Thoracic aorta (tissue), 2 donors: ENCODE results near the gene MOB3B. TPM values are rescaled to one million over a fixed set of nuclear protein-coding genes. Genes with fewer than 3 reads are reported as not detected.
"Not testable (repeated sequence)": the region's sequence is repeated elsewhere in the genome, so short reads cannot be mapped to it uniquely, and the experiment has no call there.

Experiments
- ATAC-seq: fragments of 150-250 bp; one replicate; pipeline ENCODE4 v1.8.0; 2017; ENCODE audit warnings: low read depth; ENCODE audit not compliant: insufficient number of reproducible peaks, low FRiP score
- DNase-seq: peaks from one replicate; pipeline ENCODE4 v3.0.0-alpha.2; 2020; ENCODE audit warnings: low spot score
- H3K27ac ChIP-seq, 2 donors: fragments of 200-600 bp; sonication (generic); 1 replicate in 1 of 2; 2 replicates in 1 of 2; pipeline ENCODE4 v1.5.1; 2016; ENCODE audit warnings: mild to moderate bottlenecking in 2 of 2, moderate library complexity in 2 of 2
- H3K27me3 ChIP-seq: fragments of 200-600 bp; sonication (generic); replicated peaks from 2 replicates; pipeline ENCODE4 v1.6.0; 2016; ENCODE audit warnings: mild to moderate bottlenecking; ENCODE audit not compliant: insufficient read depth
- H3K36me3 ChIP-seq: fragments of 200-600 bp; sonication (generic); one replicate; pipeline ENCODE4 v1.5.1; 2016
- H3K4me1 ChIP-seq, 2 donors: fragments of 200-600 bp; sonication (generic); 1 replicate in 1 of 2; 2 replicates in 1 of 2; pipeline versions ENCODE4 v1.5.1 to v1.6.0; 2016; ENCODE audit warnings: low read depth in 2 of 2, mild to moderate bottlenecking in 1 of 2; ENCODE audit not compliant: control insufficient read depth in 1 of 2
- H3K4me3 ChIP-seq: fragments of 200-600 bp; sonication (generic); 2 replicates; pipeline ENCODE4 v1.5.1; 2016; ENCODE audit warnings: mild to moderate bottlenecking
- H3K9me3 ChIP-seq: fragments of 200-600 bp; sonication (generic); 2 replicates; pipeline ENCODE4 v1.5.1; 2016
- CTCF ChIP-seq: fragments of 200-600 bp; sonication (generic); IDR thresholded peaks from one replicate; pipeline ENCODE4 v1.5.1; 2019; ENCODE audit warnings: antibody characterized with exemption
- total RNA-seq, 2 donors: library from RNA; depleted of rRNA; stranded (reverse); fragments of >200 nt; gene quantifications; one replicate each; pipeline versions ENCODE4 v1.1.0 to v1.2.3, GENCODE V29; 2016

MOB3B gene
- total RNA-seq, 2 donors from 2014 or later = 6.6 to 11.1 TPM

GRCh38 chr9:27426511-27427271 is 102.9 kb downstream of the MOB3B start:
- H3K27me3 ChIP-seq = no peaks in the 10 kb centered on the region
- H3K4me3 ChIP-seq = no peak overlapping the region
- H3K27ac ChIP-seq = no peak overlapping the region
- H3K9me3 ChIP-seq = no peaks in the 10 kb centered on the region
- no peak for TF ChIP-seq CTCF
- no peaks in the 10 kb centered on the region for H3K36me3 ChIP-seq
- no peak for DNase-seq
- ATAC-seq = no peak
- H3K4me1 ChIP-seq = peaks cover 5 to 18% of the 10 kb centered on the region in 2 donors

GRCh38 chr9:27425827-27426510 is 103.6 kb downstream of the MOB3B start:
- H3K9me3 ChIP-seq = no peaks in the 10 kb centered on the region
- H3K27ac ChIP-seq = no peak overlapping the region
- peaks cover 5 to 12% of the 10 kb centered on the region in 2 donors for H3K4me1 ChIP-seq
- no peaks in the 10 kb centered on the region for H3K27me3 ChIP-seq
- TF ChIP-seq CTCF = no peak
- DNase-seq = no peak
- no peak for ATAC-seq
- H3K36me3 ChIP-seq = no peaks in the 10 kb centered on the region
- no peak overlapping the region for H3K4me3 ChIP-seq

- Histone ChIP-seq H3K9me3 (no peaks in the 10 kb centered on the region), H3K4me1 (peaks cover 5 to 12% of the 10 kb centered on the region in 2 donors), H3K27ac (no peak overlapping the region), H3K4me3 (no peak overlapping the region), H3K27me3 (no peaks in the 10 kb centered on the region), H3K36me3 (no peaks in the 10 kb centered on the region)
- no peak for TF ChIP-seq CTCF
- ATAC-seq (no peak), DNase-seq (no peak)
Observed at GRCh38 chr9:27423915-27424710, 105.5 kb downstream of the MOB3B start.

GRCh38 chr9:27422279-27422834 is 107.3 kb downstream of the MOB3B start:
- Histone ChIP-seq H3K4me1 (peaks cover 4 to 7% of the 10 kb centered on the region in 2 donors), H3K27ac (no peak overlapping the region), H3K4me3 (no peak overlapping the region), H3K27me3 (no peaks in the 10 kb centered on the region), H3K36me3 (no peaks in the 10 kb centered on the region), H3K9me3 (no peaks in the 10 kb centered on the region)
- ATAC-seq = no peak
- no peak for DNase-seq
- TF ChIP-seq CTCF = no peak

- no peaks in the 10 kb centered on the region for H3K36me3 ChIP-seq
- no peaks in the 10 kb centered on the region for H3K9me3 ChIP-seq
- DNase-seq (no peak), ATAC-seq (no peak)
- H3K27me3 ChIP-seq = no peaks in the 10 kb centered on the region
- no peaks in the 10 kb centered on the region for H3K4me1 ChIP-seq
- no peak for TF ChIP-seq CTCF
- no peak overlapping the region for H3K4me3 ChIP-seq
- no peak overlapping the region for H3K27ac ChIP-seq
Observed at GRCh38 chr9:27421577-27421976, 108.0 kb downstream of the MOB3B start.

GRCh38 chr9:27419558-27419957 is 110.1 kb downstream of the MOB3B start:
- not testable (repeated sequence) for H3K4me3 ChIP-seq, H3K27ac ChIP-seq, H3K4me1 ChIP-seq, H3K36me3 ChIP-seq, H3K9me3 ChIP-seq, DNase-seq, H3K27me3 ChIP-seq, ATAC-seq
